ENCODE measurements around the gene DALRD3. TPM values are rescaled to one million over a fixed set of nuclear protein-coding genes. Genes with fewer than 3 reads are reported as not detected.

DALRD3 gene
- total RNA-seq, 1 donor from 2014 or later: 11.8 TPM

GRCh38 chr3:48991851-48992545 is 26.4 kb downstream of the DALRD3 start:
- no peak overlapping the region for H3K4me3 ChIP-seq
- H3K36me3 ChIP-seq: peaks cover 8% of the 10 kb centered on the region
- no peaks in the 10 kb centered on the region for H3K9me3 ChIP-seq (replicated peaks)
- peaks cover 47% of the 10 kb centered on the region for H3K4me1 ChIP-seq
- no peak for TF ChIP-seq CTCF (IDR thresholded peaks at IDR 0.05; ENCODE audit: borderline replicate concordance)
- DNase-seq: no peak
- H3K27ac ChIP-seq (replicated peaks): peak overlapping the region; percentile 92
- no peaks in the 10 kb centered on the region for H3K27me3 ChIP-seq (ENCODE audit: low read depth)
- intact Hi-C loops (cut with micrococcal nuclease): no loop called here

GRCh38 chr3:48990636-48991469 is 27.5 kb downstream of the DALRD3 start:
- Histone ChIP-seq H3K36me3 (peaks cover 7% of the 10 kb centered on the region), H3K9me3 (replicated peaks) (no peaks in the 10 kb centered on the region), H3K4me1 (peaks cover 47% of the 10 kb centered on the region), H3K4me3 (peak overlapping the region; percentile 81), H3K27ac (replicated peaks) (peak overlapping the region; percentile 92), H3K27me3 (ENCODE audit: low read depth) (no peaks in the 10 kb centered on the region)
- DNase-seq: no peak
- intact Hi-C loops (cut with micrococcal nuclease): no loop called here
- TF ChIP-seq CTCF (IDR thresholded peaks at IDR 0.05; ENCODE audit: borderline replicate concordance): no peak

GRCh38 chr3:48989796-48990635 is 28.4 kb downstream of the DALRD3 start, which contains the start of gene P4HTM:
TSS of gene P4HTM (plus strand) at chr3:48990241. CDS start at chr3:48990257, 16 bp downstream.
- Histone ChIP-seq H3K27me3 (ENCODE audit: low read depth) (no peaks in the 10 kb centered on the region), H3K4me1 (peaks cover 47% of the 10 kb centered on the region), H3K36me3 (peaks cover 12% of the 10 kb centered on the region), H3K27ac (replicated peaks) (peak within 1 kb of the TSS; percentile 92), H3K4me3 (peak within 1 kb of the TSS; percentile 81), H3K9me3 (replicated peaks) (no peaks in the 10 kb centered on the region)
- DNase-seq: peak; percentile 87
- peak; percentile 51 for TF ChIP-seq CTCF (IDR thresholded peaks at IDR 0.05; ENCODE audit: borderline replicate concordance)
- intact Hi-C loops (cut with micrococcal nuclease): no loop called here

GRCh38 chr3:48989126-48989795 is 29.1 kb downstream of the DALRD3 start:
- H3K9me3 ChIP-seq (replicated peaks): no peaks in the 10 kb centered on the region
- intact Hi-C loops (cut with micrococcal nuclease): no loop called here
- peak overlapping the region; percentile 81 for H3K4me3 ChIP-seq
- H3K4me1 ChIP-seq: peaks cover 47% of the 10 kb centered on the region
- peaks cover 19% of the 10 kb centered on the region for H3K36me3 ChIP-seq
- DNase-seq: no peak
- TF ChIP-seq CTCF (IDR thresholded peaks at IDR 0.05; ENCODE audit: borderline replicate concordance): no peak
- no peaks in the 10 kb centered on the region for H3K27me3 ChIP-seq (ENCODE audit: low read depth)
- peak overlapping the region; percentile 92 for H3K27ac ChIP-seq (replicated peaks)

All from left ventricle myocardium inferior (tissue), 1 donor.